ENCODE data around the gene STUM. TPM values are rescaled to one million over a fixed set of nuclear protein-coding genes. Genes with fewer than 3 reads are reported as not detected.

Gene STUM
- total RNA-seq, 1 experiment from 2014 or later: not detected

DNA sequence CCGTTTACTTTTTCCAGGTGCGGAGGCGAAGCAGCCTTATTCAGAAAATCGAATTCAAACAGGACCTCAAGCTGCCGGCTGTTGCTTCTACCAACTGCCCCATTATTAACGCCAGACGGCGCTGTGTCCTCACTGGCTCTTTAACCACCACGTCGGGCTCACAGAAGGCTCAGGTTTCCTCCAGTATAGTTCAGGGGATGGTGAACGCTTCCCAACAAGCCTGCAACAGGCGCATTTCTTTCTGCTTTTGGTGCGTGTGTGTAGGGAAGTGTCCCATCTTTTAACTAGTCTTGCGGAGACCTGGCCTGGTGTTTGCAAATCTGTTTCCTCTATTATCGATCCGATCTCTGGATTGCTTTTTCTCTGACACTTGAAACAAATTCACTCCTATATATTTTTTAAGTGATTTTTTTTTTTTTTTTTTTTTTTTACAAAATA, 791 bp upstream of the STUM start:
- Mint-ChIP-seq H3K4me1 (ENCODE audit: low read depth, unreplicated experiment) (no peaks in the 10 kb centered on the region), H3K9me3 (ENCODE audit: low read depth, unreplicated experiment) (no peaks in the 10 kb centered on the region), H3K36me3 (ENCODE audit: insufficient read depth, unreplicated experiment) (peaks cover 3% of the 10 kb centered on the region), H3K4me3 (ENCODE audit: low read depth, unreplicated experiment) (peak overlapping the region; percentile 51), H3K27ac (ENCODE audit: unreplicated experiment) (no peak overlapping the region), H3K27me3 (ENCODE audit: unreplicated experiment) (peaks cover 70% of the 10 kb centered on the region)
- CTCF ChIA-PET: interaction anchor here (0.6 to 2.9 kb wide), 11 partner anchors 9 to 941 kb away, joined by 3 to 12 read pairs (median 4); no protein-coding TSS in a partner anchor
- TF ChIP-seq, protein P1, sequence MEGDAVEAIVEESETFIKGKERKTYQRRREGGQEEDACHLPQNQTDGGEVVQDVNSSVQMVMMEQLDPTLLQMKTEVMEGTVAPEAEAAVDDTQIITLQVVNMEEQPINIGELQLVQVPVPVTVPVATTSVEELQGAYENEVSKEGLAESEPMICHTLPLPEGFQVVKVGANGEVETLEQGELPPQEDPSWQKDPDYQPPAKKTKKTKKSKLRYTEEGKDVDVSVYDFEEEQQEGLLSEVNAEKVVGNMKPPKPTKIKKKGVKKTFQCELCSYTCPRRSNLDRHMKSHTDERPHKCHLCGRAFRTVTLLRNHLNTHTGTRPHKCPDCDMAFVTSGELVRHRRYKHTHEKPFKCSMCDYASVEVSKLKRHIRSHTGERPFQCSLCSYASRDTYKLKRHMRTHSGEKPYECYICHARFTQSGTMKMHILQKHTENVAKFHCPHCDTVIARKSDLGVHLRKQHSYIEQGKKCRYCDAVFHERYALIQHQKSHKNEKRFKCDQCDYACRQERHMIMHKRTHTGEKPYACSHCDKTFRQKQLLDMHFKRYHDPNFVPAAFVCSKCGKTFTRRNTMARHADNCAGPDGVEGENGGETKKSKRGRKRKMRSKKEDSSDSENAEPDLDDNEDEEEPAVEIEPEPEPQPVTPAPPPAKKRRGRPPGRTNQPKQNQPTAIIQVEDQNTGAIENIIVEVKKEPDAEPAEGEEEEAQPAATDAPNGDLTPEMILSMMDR (IDR thresholded peaks at IDR 0.05; ENCODE audit: unreplicated experiment): peak; percentile 70
- no TSS peak for BruUV-seq (replicated peaks)
- peak; percentile 85 for DNase-seq
- intact Hi-C loops (cut with micrococcal nuclease; ENCODE audit: unreplicated experiment): loop anchor here (2.0 to 5.0 kb wide), 2 partner anchors 61 to 125 kb away; no protein-coding TSS in a partner anchor

DNA sequence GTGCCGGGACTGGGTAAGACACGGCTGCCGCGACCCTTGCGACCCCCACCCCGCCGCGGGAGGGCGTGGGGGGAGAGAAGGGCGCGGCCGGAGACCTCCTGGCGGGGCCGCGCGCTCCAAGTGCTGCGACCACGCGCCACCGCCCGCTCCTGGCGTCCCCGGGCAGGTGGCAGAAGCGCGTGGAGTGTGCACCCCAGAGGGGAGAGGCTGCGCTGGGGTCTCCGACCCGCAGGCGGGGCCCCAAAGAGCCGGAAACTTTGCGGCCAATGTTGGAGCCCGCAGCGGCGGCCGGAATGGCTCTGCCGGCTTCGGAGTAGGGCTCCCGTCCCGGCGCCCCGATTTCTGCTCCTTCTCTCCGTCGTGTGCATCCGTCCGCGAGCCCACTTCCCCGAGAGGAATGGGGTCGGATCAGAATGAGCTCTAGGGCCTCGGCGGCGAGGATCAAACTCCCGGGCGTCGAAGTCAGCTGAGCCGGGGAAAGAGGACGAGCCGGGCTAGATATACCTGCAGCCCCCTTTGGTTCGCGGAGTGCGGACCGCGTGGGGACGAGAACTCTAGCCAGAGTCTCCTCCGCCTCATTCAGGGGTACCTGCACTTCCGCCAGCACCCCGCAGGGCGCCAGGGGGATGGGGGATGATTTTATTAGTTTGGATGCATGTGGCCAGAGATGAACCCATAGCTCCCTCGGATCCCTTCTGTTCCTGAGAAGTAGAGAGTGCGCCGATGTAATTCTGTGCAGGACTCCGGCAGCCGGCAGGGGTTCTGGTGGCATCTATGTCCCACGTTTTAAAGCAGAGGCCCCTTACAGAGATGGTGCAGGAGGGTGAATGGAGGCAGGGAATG, 751 bp downstream of the STUM start:
- Mint-ChIP-seq H3K9me3 (ENCODE audit: low read depth, unreplicated experiment) (no peaks in the 10 kb centered on the region), H3K27ac (ENCODE audit: unreplicated experiment) (no peak overlapping the region), H3K4me1 (ENCODE audit: low read depth, unreplicated experiment) (no peaks in the 10 kb centered on the region), H3K36me3 (ENCODE audit: insufficient read depth, unreplicated experiment) (peaks cover 3% of the 10 kb centered on the region), H3K4me3 (ENCODE audit: low read depth, unreplicated experiment) (peak overlapping the region; percentile 51), H3K27me3 (ENCODE audit: unreplicated experiment) (peaks cover 80% of the 10 kb centered on the region)
- DNase-seq: no peak
- CTCF ChIA-PET: interaction anchor here (1.1 to 2.9 kb wide), 4 partner anchors 22 to 125 kb away, joined by 3 to 12 read pairs (median 3); no protein-coding TSS in a partner anchor
- TF ChIP-seq, protein P1 (IDR thresholded peaks at IDR 0.05; ENCODE audit: unreplicated experiment): no peak
- intact Hi-C loops (cut with micrococcal nuclease; ENCODE audit: unreplicated experiment): loop anchor here (5.0 kb wide), 1 partner anchor 127 kb away; no protein-coding TSS in a partner anchor
- BruUV-seq (replicated peaks): no TSS peak

- no peaks in the 10 kb centered on the region for H3K9me3 Mint-ChIP-seq (ENCODE audit: low read depth, unreplicated experiment)
- peaks cover 80% of the 10 kb centered on the region for H3K27me3 Mint-ChIP-seq (ENCODE audit: unreplicated experiment)
- H3K36me3 Mint-ChIP-seq (ENCODE audit: insufficient read depth, unreplicated experiment): peaks cover 3% of the 10 kb centered on the region
- intact Hi-C loops (cut with micrococcal nuclease; ENCODE audit: unreplicated experiment): loop anchor here (5.0 kb wide), 1 partner anchor 128 kb away; no protein-coding TSS in a partner anchor
- BruUV-seq (replicated peaks): no TSS peak
- no peak overlapping the region for H3K27ac Mint-ChIP-seq (ENCODE audit: unreplicated experiment)
- TF ChIP-seq, protein P1 (IDR thresholded peaks at IDR 0.05; ENCODE audit: unreplicated experiment): no peak
- no peaks in the 10 kb centered on the region for H3K4me1 Mint-ChIP-seq (ENCODE audit: low read depth, unreplicated experiment)
- CTCF ChIA-PET: interaction anchor here (1.1 to 1.4 kb wide), 3 partner anchors 23 to 125 kb away, joined by 3 to 4 read pairs (median 3); no protein-coding TSS in a partner anchor
- peak; percentile 45 for DNase-seq
- H3K4me3 Mint-ChIP-seq (ENCODE audit: low read depth, unreplicated experiment): peak overlapping the region; percentile 51
Measured at GRCh38 chr1:226549937-226550671, 1.5 kb downstream of the STUM start.

GRCh38 chr1:226550672-226551041, 2.1 kb downstream of the STUM start:
- Mint-ChIP-seq H3K27me3 (ENCODE audit: unreplicated experiment) (peaks cover 80% of the 10 kb centered on the region), H3K4me1 (ENCODE audit: low read depth, unreplicated experiment) (no peaks in the 10 kb centered on the region), H3K9me3 (ENCODE audit: low read depth, unreplicated experiment) (no peaks in the 10 kb centered on the region), H3K27ac (ENCODE audit: unreplicated experiment) (no peak overlapping the region), H3K36me3 (ENCODE audit: insufficient read depth, unreplicated experiment) (peaks cover 3% of the 10 kb centered on the region), H3K4me3 (ENCODE audit: low read depth, unreplicated experiment) (no peak overlapping the region)
- no TSS peak for BruUV-seq (replicated peaks)
- DNase-seq: no peak
- intact Hi-C loops (cut with micrococcal nuclease; ENCODE audit: unreplicated experiment): no loop called here
- TF ChIP-seq, protein P1 (IDR thresholded peaks at IDR 0.05; ENCODE audit: unreplicated experiment): no peak
- CTCF ChIA-PET: interaction anchor here (1.3 kb wide), 1 partner anchor 54 kb away, joined by 4 read pairs; no protein-coding TSS in a partner anchor

All from Calu3 (cell line).